SH-SY5Y (cell line): Measurements from ENCODE around the gene ZFPM1.

Experiments
- GATA2 ChIP-seq: IDR thresholded peaks from 2 replicates; pipeline ENCODE4 v1.6.1; 2011; ENCODE audit warnings: mild to moderate bottlenecking, low read depth, low read length
- GATA3 ChIP-seq: IDR thresholded peaks from 2 replicates; pipeline ENCODE4 v1.6.1; 2011; ENCODE audit warnings: low read depth, mild to moderate bottlenecking, low read length, moderate library complexity

DNA sequence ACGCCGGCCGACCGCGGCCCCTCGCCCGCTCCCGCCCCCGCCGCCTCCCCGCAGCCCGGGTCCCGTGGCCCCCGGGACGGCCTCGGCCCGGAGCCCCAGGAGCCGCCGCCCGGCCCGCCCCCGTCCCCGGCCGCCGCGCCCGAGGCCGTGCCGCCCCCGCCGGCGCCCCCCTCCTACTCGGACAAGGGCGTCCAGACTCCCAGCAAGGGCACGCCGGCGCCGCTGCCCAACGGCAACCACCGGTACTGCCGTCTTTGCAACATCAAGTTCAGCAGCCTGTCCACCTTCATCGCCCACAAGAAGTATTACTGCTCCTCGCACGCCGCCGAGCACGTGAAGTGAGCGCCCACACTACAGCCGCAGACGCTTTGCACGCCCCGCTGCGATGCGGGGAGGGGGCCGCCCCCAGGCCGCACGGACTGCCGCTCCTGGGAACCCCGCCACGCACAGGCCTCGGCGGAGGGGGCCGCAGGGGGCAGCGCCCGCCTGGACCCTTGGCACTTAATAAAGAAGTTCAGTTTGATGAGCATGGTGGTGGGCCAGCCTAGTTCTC, 81.6 kb downstream of the ZFPM1 start:
- no peak for TF ChIP-seq GATA2
- TF ChIP-seq GATA3 = no peak
